H1 (cell line): ENCODE data around the gene CDH11. TPM values are rescaled to one million over a fixed set of nuclear protein-coding genes. Genes with fewer than 3 reads are reported as not detected.

Experiments used
- CTCF ChIA-PET: fragments of 300-600 bp; sonication (Branson Sonifier 250); formaldehyde crosslinking; loops from one replicate; lab custom pipeline; 2021; ENCODE audit not compliant: partially characterized antibody; lab: Charles Lee
- POLR2A ChIA-PET: fragments of 300-600 bp; sonication (Branson Sonifier 250); formaldehyde crosslinking; loops from one replicate; lab custom pipeline; 2021; ENCODE audit warnings: inconsistent platforms; ENCODE audit not compliant: partially characterized antibody; lab: Charles Lee
- DNase-seq, 2 experiments: peaks; one replicate each; pipeline versions ENCODE4 v3.0.0 to v3.0.0-alpha.2; 2010 to 2022; ENCODE audit warnings: low spot score in 2 of 2, low read depth in 1 of 2, mixed read lengths in 1 of 2
- FAIRE-seq: peaks from 2 replicates; lab custom pipeline; 2011; peaks lifted over from hg19 to GRCh38; lab: Jason Lieb, UNC
- H2AFZ ChIP-seq: 2 replicates; pipeline ENCODE4 v1.8.1; 2012; ENCODE audit warnings: low read length, inconsistent platforms
- H2AK5ac ChIP-seq: 2 replicates; pipeline ENCODE4 v1.6.1; 2013; ENCODE audit warnings: low read depth, low read length
- H2BK120ac ChIP-seq: replicated peaks from 2 replicates; pipeline ENCODE3; 2013; ENCODE audit warnings: low read depth, low read length, inconsistent platforms
- H2BK12ac ChIP-seq: 2 replicates; pipeline ENCODE4 v1.6.1; 2013; ENCODE audit warnings: low read depth, low read length
- H2BK15ac ChIP-seq: 2 replicates; pipeline ENCODE4 v1.6.1; 2013; ENCODE audit warnings: low read length
- H2BK20ac ChIP-seq: 2 replicates; pipeline ENCODE4 v1.6.1; 2013; ENCODE audit warnings: low read length
- H2BK5ac ChIP-seq: 2 replicates; pipeline ENCODE4 v1.6.1; 2013; ENCODE audit warnings: low read depth, low read length
- H3K14ac ChIP-seq: 2 replicates; pipeline ENCODE4 v1.6.1; 2013; ENCODE audit warnings: inconsistent platforms; ENCODE audit not compliant: insufficient read length
- H3K18ac ChIP-seq: 2 replicates; pipeline ENCODE4 v1.6.1; 2013; ENCODE audit warnings: low read length; ENCODE audit errors: extremely low read depth
- H3K23ac ChIP-seq: 2 replicates; pipeline ENCODE4 v1.6.1; 2013; ENCODE audit warnings: inconsistent platforms; ENCODE audit not compliant: insufficient read length
- H3K23me2 ChIP-seq: 2 replicates; pipeline ENCODE4 v1.6.1; 2013; ENCODE audit warnings: low read depth, low read length
- H3K27ac ChIP-seq: 2 replicates; pipeline ENCODE4 v1.6.1; 2011; ENCODE audit warnings: low read depth, low read length, inconsistent platforms
- H3K27me3 ChIP-seq, 4 experiments: replicated peaks in 1 of 4; 1 replicate in 1 of 4; 2 replicates in 3 of 4; pipeline versions ENCODE4 v1.6.1 to v1.8.1; 2011 to 2013; ENCODE audit warnings: low read length in 3 of 4, mild to moderate bottlenecking in 3 of 4, inconsistent platforms in 2 of 4, mixed read lengths in 2 of 4, moderate library complexity in 1 of 4; ENCODE audit not compliant: control insufficient read depth in 3 of 4, insufficient read depth in 3 of 4; ENCODE audit errors: extremely low read depth in 1 of 4
- H3K36me3 ChIP-seq, 4 experiments: 2 replicates each; pipeline versions ENCODE4 v1.6.1 to v1.8.1; 2011 to 2013; ENCODE audit warnings: mild to moderate bottlenecking in 4 of 4, low read length in 3 of 4, moderate library complexity in 2 of 4, control low read depth in 1 of 4, inconsistent platforms in 1 of 4; ENCODE audit not compliant: insufficient read depth in 4 of 4, control insufficient read depth in 2 of 4
- H3K4ac ChIP-seq: replicated peaks from 2 replicates; pipeline ENCODE3; 2013; ENCODE audit warnings: low read length, low read depth, mixed read lengths, inconsistent platforms; ENCODE audit not compliant: insufficient read length
- H3K4me1 ChIP-seq, 4 experiments: replicated peaks in 1 of 4; 1 replicate in 1 of 4; 2 replicates in 3 of 4; pipeline versions ENCODE4 v1.6.1 to v1.8.1; 2011 to 2013; ENCODE audit warnings: low read length in 3 of 4, inconsistent platforms in 2 of 4, mixed read lengths in 1 of 4; ENCODE audit not compliant: insufficient read depth in 4 of 4, control insufficient read depth in 3 of 4
- H3K4me2 ChIP-seq, 2 experiments: 2 replicates each; pipeline versions ENCODE4 v1.6.1 to v1.8.1; 2011 to 2013; ENCODE audit warnings: low read depth in 2 of 2, low read length in 2 of 2, control low read depth in 1 of 2, inconsistent platforms in 1 of 2, mild to moderate bottlenecking in 1 of 2; ENCODE audit not compliant: insufficient read depth in 1 of 2
- H3K4me3 ChIP-seq, 4 experiments: fragments of 200-600, 300-600 bp in 1 of 4; sonication (generic), shearing (Covaris generic), sonication (Bioruptor Twin) in 1 of 4; 2 replicates each; pipeline versions ENCODE4 v1.5.1 to v1.8.1; 2011 to 2016; ENCODE audit warnings: low read length in 4 of 4, low read depth in 3 of 4, control low read depth in 2 of 4, inconsistent platforms in 2 of 4, mild to moderate bottlenecking in 2 of 4, mixed read lengths in 1 of 4, moderate library complexity in 1 of 4; ENCODE audit not compliant: insufficient read depth in 2 of 4; ENCODE audit errors: extremely low read depth in 1 of 4
- H3K56ac ChIP-seq: replicated peaks from 2 replicates; pipeline ENCODE3; 2013; ENCODE audit warnings: low read depth, mild to moderate bottlenecking, mixed read lengths, low read length, inconsistent platforms; ENCODE audit not compliant: insufficient read length
- H3K79me1 ChIP-seq: 2 replicates; pipeline ENCODE4 v1.6.1; 2013; ENCODE audit warnings: low read depth, low read length, control low read depth
- H3K79me2 ChIP-seq, 2 experiments: 2 replicates each; pipeline versions ENCODE4 v1.6.1 to v1.8.1; 2012 to 2013; ENCODE audit warnings: low read length in 2 of 2, mild to moderate bottlenecking in 2 of 2, inconsistent platforms in 1 of 2; ENCODE audit not compliant: insufficient read depth in 2 of 2, control insufficient read depth in 1 of 2
- H3K9ac ChIP-seq, 4 experiments: replicated peaks in 1 of 4; 1 replicate in 1 of 4; 2 replicates in 3 of 4; pipeline versions ENCODE4 v1.6.1 to v1.8.1; 2011 to 2013; ENCODE audit warnings: low read depth in 3 of 4, low read length in 3 of 4, control low read depth in 2 of 4, mild to moderate bottlenecking in 2 of 4, moderate library complexity in 2 of 4, inconsistent platforms in 1 of 4; ENCODE audit errors: extremely low read depth in 1 of 4
- H3K9me3 ChIP-seq, 2 experiments: 2 replicates each; pipeline versions ENCODE4 v1.6.1 to v1.8.1; 2012 to 2013; ENCODE audit warnings: mild to moderate bottlenecking in 2 of 2, moderate library complexity in 2 of 2, control low read depth in 1 of 2, inconsistent platforms in 1 of 2, low read depth in 1 of 2, low read length in 1 of 2, mixed read lengths in 1 of 2; ENCODE audit not compliant: insufficient read depth in 2 of 2
- H4K20me1 ChIP-seq, 2 experiments: replicated peaks in 1 of 2; 2 replicates each; pipeline versions ENCODE3 to v1.8.1; 2011 to 2013; ENCODE audit warnings: inconsistent platforms in 2 of 2, low read length in 2 of 2, mild to moderate bottlenecking in 1 of 2; ENCODE audit not compliant: insufficient read depth in 2 of 2, control insufficient read depth in 1 of 2
- H4K5ac ChIP-seq: 2 replicates; pipeline ENCODE4 v1.6.1; 2013; ENCODE audit warnings: low read length, low read depth, mixed read lengths, inconsistent platforms; ENCODE audit not compliant: insufficient read length
- H4K8ac ChIP-seq: 2 replicates; pipeline ENCODE4 v1.8.0; 2013; ENCODE audit warnings: mild to moderate bottlenecking, moderate library complexity, low read length, inconsistent platforms; ENCODE audit not compliant: insufficient read depth; ENCODE audit errors: extremely low read depth
- H4K91ac ChIP-seq: replicated peaks from 2 replicates; pipeline ENCODE3; 2013; ENCODE audit warnings: low read length, mixed read lengths, inconsistent platforms; ENCODE audit not compliant: insufficient read length
- CBX8 ChIP-seq: fragments of 300-800, 300-1000 bp; sonication (generic); IDR thresholded peaks from 2 replicates; pipeline ENCODE4 v1.7.1; 2016; ENCODE audit warnings: low read depth, low read length, borderline replicate concordance
- CHD2 ChIP-seq: IDR thresholded peaks from 2 replicates; pipeline ENCODE4 v1.6.1; 2012; ENCODE audit warnings: low read length, improper control_type of control experiment
- KDM4A ChIP-seq: IDR thresholded peaks from one replicate; pipeline ENCODE4 v1.7.1; 2012; ENCODE audit warnings: low read depth, mild to moderate bottlenecking, moderate library complexity, low read length, inconsistent platforms; ENCODE audit not compliant: severe bottlenecking
- NRF1 ChIP-seq: IDR thresholded peaks from 2 replicates; pipeline ENCODE4 v1.6.1; 2011; ENCODE audit warnings: mild to moderate bottlenecking, low read depth, low read length, improper control_type of control experiment
- RBBP5 ChIP-seq: IDR thresholded peaks from 2 replicates; pipeline ENCODE4 v1.7.1; 2012; ENCODE audit warnings: low read depth, mild to moderate bottlenecking, inconsistent platforms, low read length, moderate library complexity, borderline replicate concordance
- RFX5 ChIP-seq: IDR thresholded peaks from 2 replicates; pipeline ENCODE4 v1.6.1; 2011; ENCODE audit warnings: low read depth, low read length, improper control_type of control experiment, borderline replicate concordance
- RXRA ChIP-seq: IDR thresholded peaks from 2 replicates; pipeline ENCODE4 v1.6.1; 2011; ENCODE audit warnings: low read depth, mild to moderate bottlenecking, low read length, moderate library complexity; ENCODE audit not compliant: insufficient read depth
- SIN3A ChIP-seq, 2 experiments: IDR thresholded peaks in 1 of 2; conservative IDR thresholded peaks in 1 of 2; 2 replicates each; pipeline ENCODE4 v1.6.1; 2011 to 2012; ENCODE audit warnings: low read length in 2 of 2, improper control_type of control experiment in 1 of 2, low read depth in 1 of 2, mild to moderate bottlenecking in 1 of 2
- SP4 ChIP-seq: IDR thresholded peaks from 2 replicates; pipeline ENCODE4 v1.6.1; 2012; ENCODE audit warnings: low read length, inconsistent platforms
- TAF1 ChIP-seq: IDR thresholded peaks from 2 replicates; pipeline ENCODE4 v1.6.1; 2011; ENCODE audit warnings: mild to moderate bottlenecking, low read depth, low read length
- TEAD4 ChIP-seq: IDR thresholded peaks from 2 replicates; pipeline ENCODE4 v1.6.1; 2012; ENCODE audit warnings: low read depth, low read length, inconsistent platforms, mixed read lengths
- WGBS, 2 experiments: shearing (Covaris generic) in 1 of 2; methylation state at CpG; one replicate each; pipeline versions ENCODE4 v1.1.6 to v1.1.7; 2013 to 2015; ENCODE audit warnings: low lambda C conversion rate in 2 of 2, mixed read lengths in 2 of 2, inconsistent platforms in 1 of 2, low coverage in 1 of 2, missing lambda C conversion rate in 1 of 2; ENCODE audit not compliant: insufficient replicate concordance in 2 of 2, insufficient coverage in 1 of 2, insufficient read length in 1 of 2; ENCODE audit errors: extremely low coverage in 1 of 2, missing lambda C conversion rate in 1 of 2; 5-methylcytosine and 5-hydroxymethylcytosine counted together
- polyA plus RNA-seq, 7 experiments: library from polyadenylated mRNA; depleted of rRNA in 3 of 7; stranded (reverse) in 5 of 7; unstranded in 2 of 7; fragments of >200 nt in 5 of 7; fragments of 200-250 nt in 2 of 7; gene quantifications; 1 replicate in 5 of 7; 2 replicates in 1 of 7; 4 replicates in 1 of 7; pipeline versions ENCODE4 v1.2.1 to v1.2.3, GENCODE V29; 2011 to 2013; ENCODE audit warnings: missing spikeins in 2 of 7, mixed read lengths in 2 of 7
- total RNA-seq: library from RNA; stranded (reverse); fragmentation: NEBNext Ultra II Directional; extraction: Animal tissue kit (Norgen Biotek cat#: 25700); gene quantifications from 2 replicates; pipeline ENCODE4 v1.2.1, GENCODE V29; 2021
- TF ChIP-seq, protein P1 (sequence below): IDR thresholded peaks from 2 replicates; pipeline ENCODE4 v1.6.1; 2012; ENCODE audit warnings: low read length, inconsistent platforms
- TF ChIP-seq, protein P2 (sequence below): IDR thresholded peaks from 2 replicates; pipeline ENCODE4 v1.6.1; 2011; ENCODE audit warnings: low read depth, mild to moderate bottlenecking, low read length; ENCODE audit not compliant: insufficient read depth

The CDH11 gene
- total and polyA plus RNA-seq, 2 of the 8 experiments (the other 6 are each of a cell fraction or from before 2014, with no cell fraction given), result 3.3 to 8.4 TPM

DNA sequence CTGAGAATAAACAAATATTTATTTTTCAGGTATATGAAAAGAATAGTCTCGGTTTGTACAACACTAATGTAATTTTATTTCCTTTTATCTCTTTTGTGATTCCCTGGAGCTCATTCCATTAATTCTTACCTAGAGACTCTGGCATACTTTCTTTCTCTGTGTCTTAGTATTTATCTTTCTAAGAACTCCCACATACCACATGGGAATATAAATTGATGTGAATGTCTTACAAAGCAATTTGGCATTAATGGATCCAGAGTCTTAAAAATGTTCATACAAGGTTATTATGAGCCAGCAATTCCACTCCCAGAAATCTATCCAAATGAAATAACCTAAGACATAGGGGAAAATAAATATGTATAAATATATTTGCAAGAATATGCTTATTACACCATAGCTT, 202.7 kb downstream of the CDH11 start:
- H2AK5ac ChIP-seq, result no peak overlapping the region
- H3K4ac ChIP-seq, result no peak overlapping the region
- H3K4me1 ChIP-seq, result 0 out of 7 replicates have a peak, but pooled peaks cover 0 to 2% (median 0%) of the 10 kb centered on the region in 4 experiments
- no peak overlapping the region for H4K8ac ChIP-seq
- no peak overlapping the region for H3K4me3 ChIP-seq
- no peaks in the 10 kb centered on the region for H3K36me3 ChIP-seq
- DNase-seq, result no peak
- H2BK120ac ChIP-seq, result no peak overlapping the region
- no peak overlapping the region for H2BK12ac ChIP-seq
- no peak overlapping the region for H3K4me2 ChIP-seq
- no peak overlapping the region for H3K14ac ChIP-seq
- H2AFZ ChIP-seq, result no peak overlapping the region
- no peaks in the 10 kb centered on the region for H4K20me1 ChIP-seq
- no peak overlapping the region for H4K5ac ChIP-seq
- no peaks in the 10 kb centered on the region for H3K27me3 ChIP-seq
- POLR2A ChIA-PET, result no interaction called here
- H3K23me2 ChIP-seq, result no peaks in the 10 kb centered on the region
- no peak overlapping the region for H3K9ac ChIP-seq
- no peak overlapping the region for H3K27ac ChIP-seq
- no peaks in the 10 kb centered on the region for H3K79me1 ChIP-seq
- H3K9me3 ChIP-seq, result no peaks in the 10 kb centered on the region
- H3K18ac ChIP-seq, result no peak overlapping the region
- no peaks in the 10 kb centered on the region for H3K79me2 ChIP-seq
- no peak overlapping the region for H2BK20ac ChIP-seq
- H2BK15ac ChIP-seq, result no peak overlapping the region
- FAIRE-seq, result no peak
- 83% methylated on average over 1 of the region's 1 CpG; no CpG with 5 or more reads in 1 of the 2 experiments for WGBS, 2 experiments
- H4K91ac ChIP-seq, result no peak overlapping the region
- no peak overlapping the region for H2BK5ac ChIP-seq
- H3K23ac ChIP-seq, result no peak overlapping the region
- H3K56ac ChIP-seq, result no peak overlapping the region
- CTCF ChIA-PET, result no interaction called here
- TF ChIP-seq RXRA (no peak), SP4 (no peak), SIN3A (conservative IDR thresholded peaks at IDR 0.05 in 1 of 2, IDR thresholded peaks at IDR 0.05 in 1 of 2; ENCODE audit: low read depth in 1 of 2, low read length in 2 of 2) (no peak), TEAD4 (no peak), RFX5 (no peak), TAF1 (no peak), CBX8 (no peak), KDM4A (no peak), CHD2 (no peak), RBBP5 (no peak), NRF1 (no peak)
- TF ChIP-seq, protein P1, sequence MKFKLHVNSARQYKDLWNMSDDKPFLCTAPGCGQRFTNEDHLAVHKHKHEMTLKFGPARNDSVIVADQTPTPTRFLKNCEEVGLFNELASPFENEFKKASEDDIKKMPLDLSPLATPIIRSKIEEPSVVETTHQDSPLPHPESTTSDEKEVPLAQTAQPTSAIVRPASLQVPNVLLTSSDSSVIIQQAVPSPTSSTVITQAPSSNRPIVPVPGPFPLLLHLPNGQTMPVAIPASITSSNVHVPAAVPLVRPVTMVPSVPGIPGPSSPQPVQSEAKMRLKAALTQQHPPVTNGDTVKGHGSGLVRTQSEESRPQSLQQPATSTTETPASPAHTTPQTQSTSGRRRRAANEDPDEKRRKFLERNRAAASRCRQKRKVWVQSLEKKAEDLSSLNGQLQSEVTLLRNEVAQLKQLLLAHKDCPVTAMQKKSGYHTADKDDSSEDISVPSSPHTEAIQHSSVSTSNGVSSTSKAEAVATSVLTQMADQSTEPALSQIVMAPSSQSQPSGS, result no peak
- TF ChIP-seq, protein P2, sequence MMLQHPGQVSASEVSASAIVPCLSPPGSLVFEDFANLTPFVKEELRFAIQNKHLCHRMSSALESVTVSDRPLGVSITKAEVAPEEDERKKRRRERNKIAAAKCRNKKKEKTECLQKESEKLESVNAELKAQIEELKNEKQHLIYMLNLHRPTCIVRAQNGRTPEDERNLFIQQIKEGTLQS, result no peak
